B cell (primary cell): ENCODE data around the gene ANO2.

Source experiments
- CTCF ChIP-seq: fragments of 200-600 bp; IDR thresholded peaks from one replicate; pipeline ENCODE4 v1.8.0; 2022; ENCODE audit warnings: antibody characterized with exemption, mild to moderate bottlenecking
- EZH2 ChIP-seq: IDR thresholded peaks from 2 replicates; pipeline ENCODE4 v1.6.1; 2012; ENCODE audit warnings: borderline replicate concordance, low read depth, mild to moderate bottlenecking, moderate library complexity, low read length; ENCODE audit not compliant: insufficient read depth, poor library complexity, severe bottlenecking

- no peak for TF ChIP-seq CTCF
- TF ChIP-seq EZH2 = no peak
These were observed 114.9 kb downstream of the ANO2 start for GRCh38 chr12:5830111-5830510.
